Dermis blood vessel endothelial cell (primary cell): ENCODE data around the gene LPAR2. TPM values are rescaled to one million over a fixed set of nuclear protein-coding genes. Genes with fewer than 3 reads are reported as not detected.
"Not testable (repeated sequence)": the region's sequence is repeated elsewhere in the genome, so short reads cannot be mapped to it uniquely, and the experiment has no call there.

ENCODE experiments used
- DNase-seq: peaks from one replicate; pipeline ENCODE4 v3.0.0; 2010
- total RNA-seq: library from RNA; depleted of rRNA; stranded (reverse); fragments of >200 nt; gene quantifications from 2 replicates; pipeline ENCODE4 v1.2.3, GENCODE V29; 2014

Gene LPAR2
- total RNA-seq, 1 donor from 2014 or later, result 1.0 TPM

- no peak for DNase-seq
Observed at GRCh38 chr19:19630426-19630825, 2.4 kb upstream of the LPAR2 start.

- no peak for DNase-seq
Observed at GRCh38 chr19:19630062-19630414, 2.0 kb upstream of the LPAR2 start.

GRCh38 chr19:19628501-19629134, 598 bp upstream of the LPAR2 start:
- DNase-seq, result no peak

GRCh38 chr19:19626516-19627472, 1.2 kb downstream of the LPAR2 start:
- DNase-seq, result no peak

- no peak for DNase-seq
Observed at GRCh38 chr19:19624032-19624570, 3.9 kb downstream of the LPAR2 start.

GRCh38 chr19:19623383-19623782, 4.6 kb downstream of the LPAR2 start:
- no peak for DNase-seq

GRCh38 chr19:19619849-19620210, 8.2 kb downstream of the LPAR2 start:
- DNase-seq, result no peak

GRCh38 chr19:19619181-19619848, 8.7 kb downstream of the LPAR2 start:
- no peak for DNase-seq

GRCh38 chr19:19618219-19619051, 9.6 kb downstream of the LPAR2 start, which contains the start of gene PBX4:
TSS of gene PBX4 (minus strand) at chr19:19618687. CDS start at chr19:19618629, 58 bp downstream.
- DNase-seq, result peak; percentile 78

GRCh38 chr19:19615086-19615485, 12.9 kb downstream of the LPAR2 start:
- DNase-seq, result no peak

- no peak for DNase-seq
Observed at GRCh38 chr19:19613506-19613905, 14.5 kb downstream of the LPAR2 start.

- DNase-seq, result no peak
Observed at GRCh38 chr19:19610376-19611202, 17.4 kb downstream of the LPAR2 start.

GRCh38 chr19:19606686-19607085, 21.3 kb downstream of the LPAR2 start:
- DNase-seq, result not testable (repeated sequence)

GRCh38 chr19:19606021-19606420, 22.0 kb downstream of the LPAR2 start:
- DNase-seq, result no peak

GRCh38 chr19:19602713-19603324, 25.2 kb downstream of the LPAR2 start:
- DNase-seq, result no peak

- DNase-seq, result no peak
Observed at GRCh38 chr19:19602136-19602712, 25.8 kb downstream of the LPAR2 start.

- DNase-seq, result no peak
Observed at GRCh38 chr19:19600793-19601330, 27.2 kb downstream of the LPAR2 start.

- not testable (repeated sequence) for DNase-seq
Observed at GRCh38 chr19:19598728-19599451, 29.1 kb downstream of the LPAR2 start.

- no peak for DNase-seq
Observed at GRCh38 chr19:19597809-19598306, 30.2 kb downstream of the LPAR2 start.
